Keratinocyte (primary cell): ENCODE measurements around the gene ICE2. TPM values are rescaled to one million over a fixed set of nuclear protein-coding genes. Genes with fewer than 3 reads are reported as not detected.

ENCODE experiments used
- DNase-seq: peaks from one replicate; pipeline ENCODE4 v3.0.0-alpha.2; 2011; ENCODE audit warnings: low read depth, missing footprints, low spot score
- FAIRE-seq: peaks from 2 replicates; lab custom pipeline; 2011; peaks lifted over from hg19 to GRCh38; lab: Jason Lieb, UNC
- H2AFZ ChIP-seq: 2 replicates; pipeline ENCODE4 v1.6.0; 2012; ENCODE audit warnings: low read length, control low read depth, inconsistent platforms; ENCODE audit not compliant: control insufficient read depth
- H3K27ac ChIP-seq: 2 replicates; pipeline ENCODE4 v1.5.1; 2011; ENCODE audit warnings: low read length; ENCODE audit not compliant: control insufficient read depth, insufficient read depth
- H3K27me3 ChIP-seq: 3 replicates; pipeline ENCODE4 v1.6.0; 2011; ENCODE audit warnings: low read length; ENCODE audit not compliant: control insufficient read depth, insufficient read depth; ENCODE audit errors: extremely low read depth
- H3K36me3 ChIP-seq, 2 experiments: 2 replicates in 1 of 2; 3 replicates in 1 of 2; pipeline ENCODE4 v1.5.1; 2011; ENCODE audit warnings: low read length in 2 of 2, mild to moderate bottlenecking in 1 of 2; ENCODE audit not compliant: control insufficient read depth in 2 of 2, insufficient read depth in 2 of 2; ENCODE audit errors: extremely low read depth in 1 of 2
- H3K4me1 ChIP-seq: 3 replicates; pipeline ENCODE4 v1.5.1; 2011; ENCODE audit warnings: low read length; ENCODE audit not compliant: control insufficient read depth, insufficient read depth; ENCODE audit errors: extremely low read depth
- H3K4me2 ChIP-seq: 3 replicates; pipeline ENCODE4 v1.6.0; 2011; ENCODE audit warnings: low read depth, low read length; ENCODE audit not compliant: control insufficient read depth, insufficient read depth; ENCODE audit errors: extremely low read depth
- H3K4me3 ChIP-seq, 3 experiments: fragments of 200-600 bp in 1 of 3; sonication (generic) in 1 of 3; 2 replicates in 2 of 3; 3 replicates in 1 of 3; pipeline ENCODE4 v1.5.1; 2011 to 2016; ENCODE audit warnings: low read length in 3 of 3, mild to moderate bottlenecking in 3 of 3, control low read depth in 2 of 3, inconsistent platforms in 1 of 3, low read depth in 1 of 3, mixed read lengths in 1 of 3, mixed run types in 1 of 3, moderate library complexity in 1 of 3; ENCODE audit not compliant: control insufficient read depth in 2 of 3, insufficient read depth in 2 of 3; ENCODE audit errors: extremely low read depth in 1 of 3
- H3K79me2 ChIP-seq: 2 replicates; pipeline ENCODE4 v1.6.0; 2012; ENCODE audit warnings: low read length; ENCODE audit not compliant: control insufficient read depth, insufficient read depth
- H3K9ac ChIP-seq: 3 replicates; pipeline ENCODE4 v1.6.0; 2011; ENCODE audit warnings: low read length; ENCODE audit not compliant: control insufficient read depth, insufficient read depth; ENCODE audit errors: extremely low read depth
- H3K9me1 ChIP-seq: 3 replicates; pipeline ENCODE4 v1.6.0; 2011; ENCODE audit warnings: low read length; ENCODE audit not compliant: control insufficient read depth, insufficient read depth; ENCODE audit errors: extremely low read depth
- H3K9me3 ChIP-seq: 2 replicates; pipeline ENCODE4 v1.5.1; 2012; ENCODE audit warnings: low read depth, low read length; ENCODE audit not compliant: control insufficient read depth
- H4K20me1 ChIP-seq: 3 replicates; pipeline ENCODE4 v1.6.0; 2011; ENCODE audit warnings: low read length; ENCODE audit not compliant: control insufficient read depth, insufficient read depth; ENCODE audit errors: extremely low read depth
- CTCF ChIP-seq, 3 experiments: IDR thresholded peaks in 1 of 3; conservative IDR thresholded peaks in 1 of 3; optimal IDR thresholded peaks in 1 of 3; 2 replicates in 2 of 3; 3 replicates in 1 of 3; pipeline versions ENCODE3 to v1.5.1; 2011; ENCODE audit warnings: low read length in 3 of 3, mild to moderate bottlenecking in 3 of 3, moderate library complexity in 2 of 3, control low read depth in 1 of 3, inconsistent platforms in 1 of 3; ENCODE audit not compliant: insufficient read depth in 2 of 3; ENCODE audit errors: extremely low read depth in 1 of 3
- EZH2 ChIP-seq: IDR thresholded peaks from one replicate; pipeline ENCODE4 v1.6.1; 2012; ENCODE audit warnings: inconsistent platforms, mild to moderate bottlenecking, low read length, moderate library complexity
- dilution Hi-C: fragments of 300-500 bp; cut with MboI; formaldehyde crosslinking; loops from one replicate; pipeline ENCODE4 v1.7.0; 2020; ENCODE audit warnings: low sequenced_read_pairs; ENCODE audit not compliant: extremely low pct_ligation_motif_present
- polyA plus RNA-seq, 5 experiments: library from polyadenylated mRNA; depleted of rRNA in 3 of 5; stranded (reverse) in 3 of 5; stranded (forward) in 1 of 5; unstranded in 1 of 5; fragments of >200 nt; gene quantifications; 1 replicate in 1 of 5; 2 replicates in 3 of 5; 3 replicates in 1 of 5; pipeline versions ENCODE4 v1.2.1 to v1.2.3, GENCODE V29; 2011 to 2012; ENCODE audit warnings: missing spikeins in 2 of 5, low read depth in 1 of 5, low replicate concordance in 1 of 5

The ICE2 gene
- polyA plus RNA-seq, 1 donor (not counting 4 experiments of a cell fraction or from before 2014, with no cell fraction given) = 34.1 TPM

- peaks cover 2% of the 10 kb centered on the region for H3K9me1 ChIP-seq
- H3K4me2 ChIP-seq = no peak overlapping the region
- H2AFZ ChIP-seq = no peak overlapping the region
- H3K27me3 ChIP-seq = no peaks in the 10 kb centered on the region
- H3K4me1 ChIP-seq = peaks cover 23% of the 10 kb centered on the region
- H3K4me3 ChIP-seq = no peak overlapping the region
- H4K20me1 ChIP-seq = no peaks in the 10 kb centered on the region
- no peak for FAIRE-seq
- no peak for TF ChIP-seq EZH2
- TF ChIP-seq CTCF (optimal IDR thresholded peaks at IDR 0.05 in 1 of 3, IDR thresholded peaks at IDR 0.05 in 1 of 3, conservative IDR thresholded peaks at IDR 0.05 in 1 of 3; ENCODE audit: extremely low read depth in 1 of 3, insufficient read depth in 2 of 3, low read length in 3 of 3) = no peak
- dilution Hi-C loops = no loop called here
- no peak for DNase-seq
- no peak overlapping the region for H3K27ac ChIP-seq
- H3K79me2 ChIP-seq = no peaks in the 10 kb centered on the region
- H3K9me3 ChIP-seq = no peaks in the 10 kb centered on the region
- H3K36me3 ChIP-seq = peaks cover 3 to 5% of the 10 kb centered on the region in 2 experiments
- no peak overlapping the region for H3K9ac ChIP-seq
These were observed 35.4 kb upstream of the ICE2 start for GRCh38 chr15:60514261-60514881.

- TF ChIP-seq EZH2 (no peak), CTCF (optimal IDR thresholded peaks at IDR 0.05 in 1 of 3, IDR thresholded peaks at IDR 0.05 in 1 of 3, conservative IDR thresholded peaks at IDR 0.05 in 1 of 3; ENCODE audit: extremely low read depth in 1 of 3, insufficient read depth in 2 of 3, low read length in 3 of 3) (no peak)
These were observed 34.7 kb upstream of the ICE2 start for GRCh38 chr15:60513676-60514075.

More at GRCh38 chr15:60513676-60514075, 34.7 kb upstream of the ICE2 start:
- Histone ChIP-seq H3K9me3 (no peaks in the 10 kb centered on the region), H3K27me3 (no peaks in the 10 kb centered on the region), H3K79me2 (no peaks in the 10 kb centered on the region), H3K4me3 (no peak overlapping the region), H3K4me1 (peaks cover 23% of the 10 kb centered on the region), H4K20me1 (no peaks in the 10 kb centered on the region), H3K9me1 (peaks cover 4% of the 10 kb centered on the region), H3K4me2 (no peak overlapping the region), H2AFZ (no peak overlapping the region), H3K27ac (no peak overlapping the region), H3K9ac (no peak overlapping the region), H3K36me3 (peaks cover 3 to 5% of the 10 kb centered on the region in 2 experiments)
- DNase-seq (no peak), FAIRE-seq (no peak)
- dilution Hi-C loops = no loop called here
